Ovary (tissue), 9 donors: ENCODE measurements around the gene PRKACB. TPM values are rescaled to one million over a fixed set of nuclear protein-coding genes. Genes with fewer than 3 reads are reported as not detected.

ENCODE experiments used
- DNase-seq, 5 donors: peaks; one replicate each; pipeline ENCODE4 v3.0.0-alpha.2; 2019 to 2020
- H3K27ac ChIP-seq, 2 donors: fragments of 200-600 bp; one replicate each; pipeline versions ENCODE4 v1.5.1 to v1.8.0; 2019 to 2022
- H3K27me3 ChIP-seq: fragments of 200-600 bp; one replicate; pipeline ENCODE4 v1.8.0; 2022
- H3K36me3 ChIP-seq: fragments of 200-600 bp; sonication (generic); one replicate; pipeline ENCODE4 v1.5.1; 2019
- H3K4me1 ChIP-seq: one replicate; pipeline ENCODE4 v1.8.1; 2013; ENCODE audit warnings: mild to moderate bottlenecking, moderate library complexity; ENCODE audit not compliant: insufficient read depth
- H3K4me3 ChIP-seq: fragments of 200-600 bp; sonication (generic); one replicate; pipeline ENCODE4 v1.5.1; 2017
- H3K9me3 ChIP-seq, 2 donors: fragments of 200-600 bp in 1 of 2; sonication (generic) in 1 of 2; one replicate each; pipeline versions ENCODE4 v1.5.1 to v1.8.1; 2013 to 2019; ENCODE audit warnings: mild to moderate bottlenecking in 1 of 2, moderate library complexity in 1 of 2
- EP300 ChIP-seq: sonication (generic); formaldehyde crosslinking; IDR thresholded peaks from one replicate; pipeline ENCODE4 v1.6.1; 2017; ENCODE audit warnings: antibody characterized with exemption
- POLR2A ChIP-seq: fragments of 450-650 bp; IDR thresholded peaks from one replicate; pipeline ENCODE4 v1.6.1; 2017; ENCODE audit warnings: antibody characterized with exemption, mild to moderate bottlenecking, moderate library complexity
- WGBS, 3 donors: extraction: QIAGEN DNeasy Blood & Tissue Kit in 1 of 3; methylation state at CpG; one replicate each; pipeline versions ENCODE4 v1.1.5 to v1.1.7; 2013 to 2017; 5-methylcytosine and 5-hydroxymethylcytosine counted together
- intact Hi-C, 4 donors: fragments of 100-400 bp; cut with DNase I; formaldehyde crosslinking; loops; one replicate each; pipeline versions ENCODE4 v1.11.0 to v1.15.1; 2022 to 2023
- polyA plus RNA-seq, 2 donors: library from polyadenylated mRNA; stranded (reverse); fragments of 200-250 nt in 1 of 2; fragments of 350-450 nt in 1 of 2; fragmentation: Illumina TruSeq in 1 of 2; extraction: RNeasy Lipid Tissue Mini Kit (QIAGEN cat#74804) in 1 of 2; gene quantifications; one replicate each; pipeline ENCODE4 v1.2.3, GENCODE V29; 2013 to 2014
- total RNA-seq, 7 donors: library from RNA; depleted of rRNA in 2 of 7; stranded (reverse); fragments of >200 nt in 2 of 7; fragmentation: NEBNext Ultra II Directional in 3 of 7; extraction: Animal tissue kit (Norgen Biotek cat#: 25700) in 3 of 7; gene quantifications; one replicate each; pipeline versions ENCODE4 v1.1.0 to v1.2.4, GENCODE V29; 2016 to 2023
- TF ChIP-seq, protein P1 (sequence below), 3 donors: fragments of 450-650 bp in 2 of 3; fragments of 200-600 bp in 1 of 3; IDR thresholded peaks; one replicate each; pipeline versions ENCODE4 v1.5.1 to v1.8.0; 2016 to 2022; ENCODE audit warnings: antibody characterized with exemption in 3 of 3, mild to moderate bottlenecking in 1 of 3
- donor health status: DM: no; HTN: no; CAD: no; lungs with moderate emphysema.
- donor health status: DM: no; HTN: no; CAD: no.
- donor health status: Bipolar disorder and iron deficiency.
- donor health status: DM: yes; HTN: yes; CAD: no.
- donor health status: DM: no; HTN: no; CAD: no.
- donor health status: DM: yes; HTN: yes; CAD: no.

PRKACB gene
- total and polyA plus RNA-seq, 9 donors: 10.3 to 41.9 (median 26.1) TPM

DNA sequence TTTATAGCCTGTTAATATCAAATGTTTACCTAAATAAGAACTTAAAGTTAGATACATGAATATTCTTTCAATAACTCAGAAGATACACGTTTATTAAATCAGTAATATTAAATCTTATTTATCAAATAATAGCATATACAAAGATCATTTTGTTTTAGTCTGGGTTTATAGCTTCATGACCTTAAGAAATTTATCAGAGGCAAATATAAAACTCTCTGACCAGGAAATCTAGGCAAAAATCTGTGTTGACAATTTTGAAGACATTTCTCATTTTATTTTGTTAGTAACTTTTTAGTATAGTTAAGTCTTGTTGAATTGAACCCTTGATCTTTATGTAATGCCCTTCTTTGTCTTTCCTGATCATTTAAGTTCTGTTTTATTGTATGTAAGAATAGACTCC lies 46.4 kb downstream of the PRKACB start:
- Histone ChIP-seq H3K27me3 (no peaks in the 10 kb centered on the region), H3K4me3 (no peak overlapping the region), H3K27ac (no peak overlapping the region), H3K4me1 (no peaks in the 10 kb centered on the region), H3K36me3 (no peaks in the 10 kb centered on the region), H3K9me3 (peaks cover 0 to 11% of the 10 kb centered on the region in 2 donors)
- WGBS, 3 donors: 91 to 94% (median 94%) methylated on average over 1 of the region's 1 CpG
- intact Hi-C loops: no loop called here
- DNase-seq: no peak
- TF ChIP-seq EP300 (no peak), POLR2A (no peak)
- TF ChIP-seq, protein P1, sequence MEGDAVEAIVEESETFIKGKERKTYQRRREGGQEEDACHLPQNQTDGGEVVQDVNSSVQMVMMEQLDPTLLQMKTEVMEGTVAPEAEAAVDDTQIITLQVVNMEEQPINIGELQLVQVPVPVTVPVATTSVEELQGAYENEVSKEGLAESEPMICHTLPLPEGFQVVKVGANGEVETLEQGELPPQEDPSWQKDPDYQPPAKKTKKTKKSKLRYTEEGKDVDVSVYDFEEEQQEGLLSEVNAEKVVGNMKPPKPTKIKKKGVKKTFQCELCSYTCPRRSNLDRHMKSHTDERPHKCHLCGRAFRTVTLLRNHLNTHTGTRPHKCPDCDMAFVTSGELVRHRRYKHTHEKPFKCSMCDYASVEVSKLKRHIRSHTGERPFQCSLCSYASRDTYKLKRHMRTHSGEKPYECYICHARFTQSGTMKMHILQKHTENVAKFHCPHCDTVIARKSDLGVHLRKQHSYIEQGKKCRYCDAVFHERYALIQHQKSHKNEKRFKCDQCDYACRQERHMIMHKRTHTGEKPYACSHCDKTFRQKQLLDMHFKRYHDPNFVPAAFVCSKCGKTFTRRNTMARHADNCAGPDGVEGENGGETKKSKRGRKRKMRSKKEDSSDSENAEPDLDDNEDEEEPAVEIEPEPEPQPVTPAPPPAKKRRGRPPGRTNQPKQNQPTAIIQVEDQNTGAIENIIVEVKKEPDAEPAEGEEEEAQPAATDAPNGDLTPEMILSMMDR (IDR thresholded peaks at IDR 0.05): no peak

DNA sequence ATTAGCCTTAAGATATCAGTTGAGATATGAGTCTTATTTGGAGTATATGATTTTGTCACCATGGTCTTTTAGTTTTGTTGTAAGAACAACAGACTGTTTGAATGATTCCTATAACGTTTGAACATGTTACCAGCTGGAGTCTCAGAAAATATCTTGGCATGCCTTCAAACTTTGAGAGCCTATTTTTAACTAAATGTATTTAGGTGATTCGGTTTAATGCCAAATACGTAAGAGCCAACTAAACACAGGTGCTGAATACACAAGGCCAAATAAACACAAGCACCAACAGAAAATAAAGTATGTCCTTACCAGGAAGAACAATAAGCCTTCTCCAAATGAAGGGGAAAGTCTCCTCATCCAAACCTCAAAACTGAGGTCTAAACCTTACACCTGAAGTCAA lies 48.6 kb downstream of the PRKACB start:
- H3K27me3 ChIP-seq: no peaks in the 10 kb centered on the region
- no peaks in the 10 kb centered on the region for H3K4me1 ChIP-seq
- no peak overlapping the region for H3K4me3 ChIP-seq
- TF ChIP-seq POLR2A: no peak
- no peak for TF ChIP-seq EP300
- TF ChIP-seq, protein P1 (IDR thresholded peaks at IDR 0.05): no peak
- 73 to 88% (median 74%) methylated on average over 3 of the region's 3 CpGs for WGBS, 3 donors
- no peaks in the 10 kb centered on the region for H3K36me3 ChIP-seq
- no peak for DNase-seq
- no peak overlapping the region for H3K27ac ChIP-seq
- peaks cover 0 to 11% of the 10 kb centered on the region in 2 donors for H3K9me3 ChIP-seq
- intact Hi-C loops: no loop called here

DNA sequence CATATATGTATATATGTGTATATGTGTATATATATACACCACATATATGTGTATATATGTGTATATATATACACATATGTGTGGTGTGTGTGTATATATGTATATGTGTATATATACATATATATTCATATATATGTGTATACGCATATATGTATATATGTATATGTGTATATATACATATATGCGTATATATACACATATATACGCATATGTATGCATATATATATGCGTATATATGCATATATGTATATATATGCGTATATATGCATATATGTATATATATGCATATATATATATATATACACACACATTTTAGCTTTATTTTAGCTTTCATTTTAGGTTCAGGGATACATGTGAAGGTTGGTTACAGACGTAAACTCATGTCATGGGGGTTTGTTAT lies 54.8 kb downstream of the PRKACB start:
- no peaks in the 10 kb centered on the region for H3K36me3 ChIP-seq
- no peaks in the 10 kb centered on the region for H3K27me3 ChIP-seq
- no peak for DNase-seq
- TF ChIP-seq, protein P1 (IDR thresholded peaks at IDR 0.05): no peak
- no peak for TF ChIP-seq POLR2A
- H3K4me1 ChIP-seq: no peaks in the 10 kb centered on the region
- 88 to 97% (median 90%) methylated on average over 6 of the region's 6 CpGs for WGBS, 3 donors
- intact Hi-C loops: no loop called here
- no peak overlapping the region for H3K4me3 ChIP-seq
- H3K27ac ChIP-seq: no peak overlapping the region
- peaks cover 0 to 1% of the 10 kb centered on the region in 2 donors for H3K9me3 ChIP-seq

DNA sequence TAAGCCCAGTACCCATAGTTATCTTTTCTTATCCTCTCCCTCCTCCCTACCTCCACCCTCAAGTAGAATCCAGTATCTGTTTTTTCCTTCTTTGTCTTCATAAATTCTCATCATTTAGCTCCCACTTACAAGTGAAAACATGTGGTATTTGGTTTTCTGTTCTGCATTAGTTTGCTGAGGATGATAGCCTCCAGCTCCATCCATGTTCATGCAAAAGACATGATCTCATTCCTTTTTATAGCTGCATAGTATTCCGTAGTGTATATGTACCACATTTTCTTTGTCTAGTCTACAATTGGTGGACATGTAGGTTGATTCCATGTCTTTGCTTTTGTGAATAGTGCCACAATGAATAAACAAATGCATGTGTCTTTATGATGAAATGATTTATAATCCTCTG lies 55.2 kb downstream of the PRKACB start:
- H3K4me3 ChIP-seq: no peak overlapping the region
- DNase-seq: no peak
- intact Hi-C loops: no loop called here
- H3K36me3 ChIP-seq: no peaks in the 10 kb centered on the region
- H3K27me3 ChIP-seq: no peaks in the 10 kb centered on the region
- TF ChIP-seq EP300 (no peak), POLR2A (no peak)
- TF ChIP-seq, protein P1 (IDR thresholded peaks at IDR 0.05): no peak
- no peaks in the 10 kb centered on the region for H3K4me1 ChIP-seq
- WGBS, 3 donors: 95 to 100% (median 98%) methylated on average over 1 of the region's 1 CpG
- H3K27ac ChIP-seq: no peak overlapping the region
- H3K9me3 ChIP-seq: no peaks in the 10 kb centered on the region

DNA sequence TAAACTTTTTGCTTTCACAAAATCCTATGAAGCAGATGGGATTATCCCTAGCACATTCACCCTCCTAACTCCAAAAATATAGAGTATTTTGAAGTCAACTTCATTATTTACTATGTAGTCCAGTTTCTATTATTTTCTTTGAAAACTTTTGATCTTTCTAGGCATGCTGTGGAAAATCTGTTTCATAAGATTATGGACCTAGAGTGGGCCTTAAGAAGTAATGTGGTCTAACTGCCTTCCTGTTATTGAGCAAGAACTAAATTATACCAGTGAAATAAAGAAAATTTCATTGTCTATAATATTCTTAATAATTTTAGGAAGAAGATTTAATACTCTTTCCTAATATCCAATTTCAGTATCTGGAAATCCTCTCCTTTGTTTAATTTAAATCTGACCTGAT lies 58.1 kb downstream of the PRKACB start:
- no peaks in the 10 kb centered on the region for H3K4me1 ChIP-seq
- H3K4me3 ChIP-seq: no peak overlapping the region
- no peaks in the 10 kb centered on the region for H3K36me3 ChIP-seq
- no peak for TF ChIP-seq EP300
- TF ChIP-seq POLR2A: no peak
- TF ChIP-seq, protein P1 (IDR thresholded peaks at IDR 0.05): no peak
- DNase-seq: no peak
- no peaks in the 10 kb centered on the region for H3K27me3 ChIP-seq
- intact Hi-C loops: no loop called here
- H3K27ac ChIP-seq: no peak overlapping the region
- no peaks in the 10 kb centered on the region for H3K9me3 ChIP-seq
